Aorta (tissue), 5 donors: ENCODE measurements around the gene FSTL5. TPM values are rescaled to one million over a fixed set of nuclear protein-coding genes. Genes with fewer than 3 reads are reported as not detected.
"Not testable (repeated sequence)": the region's sequence is repeated elsewhere in the genome, so short reads cannot be mapped to it uniquely, and the experiment has no call there.

Experiments used
- ATAC-seq: fragments of 200-7000 bp; cut with Tn5 transposase; one replicate; pipeline ENCODE4 v1.9.1; 2022; ENCODE audit warnings: moderate library complexity; ENCODE audit not compliant: low FRiP score
- DNase-seq, 2 donors: peaks; one replicate each; pipeline ENCODE4 v3.0.0-alpha.2; 2020
- H3K27ac ChIP-seq, 2 donors: one replicate each; pipeline ENCODE4 v1.5.1; 2013; ENCODE audit warnings: low read length in 2 of 2, mild to moderate bottlenecking in 2 of 2, moderate library complexity in 2 of 2, control low read depth in 1 of 2, inconsistent platforms in 1 of 2, low read depth in 1 of 2
- H3K27me3 ChIP-seq, 2 donors: one replicate each; pipeline ENCODE4 v1.6.1; 2013; ENCODE audit warnings: control low read depth in 1 of 2, low read length in 1 of 2, mild to moderate bottlenecking in 1 of 2, moderate library complexity in 1 of 2; ENCODE audit not compliant: insufficient read depth in 2 of 2, control insufficient read depth in 1 of 2
- H3K36me3 ChIP-seq, 2 donors: one replicate each; pipeline ENCODE4 v1.6.1; 2013; ENCODE audit warnings: control low read depth in 1 of 2, low read length in 1 of 2, mild to moderate bottlenecking in 1 of 2; ENCODE audit not compliant: insufficient read depth in 2 of 2, control insufficient read depth in 1 of 2
- H3K4me1 ChIP-seq, 2 donors: one replicate each; pipeline ENCODE4 v1.6.1; 2013; ENCODE audit warnings: low read length in 2 of 2, control low read depth in 1 of 2, mild to moderate bottlenecking in 1 of 2, moderate library complexity in 1 of 2; ENCODE audit not compliant: insufficient read depth in 2 of 2, control insufficient read depth in 1 of 2
- H3K4me3 ChIP-seq, 2 donors: one replicate each; pipeline ENCODE4 v1.5.1; 2013; ENCODE audit warnings: low read length in 2 of 2, control low read depth in 1 of 2, mild to moderate bottlenecking in 1 of 2
- H3K9me3 ChIP-seq: one replicate; pipeline ENCODE4 v1.6.1; 2013; ENCODE audit warnings: mild to moderate bottlenecking, low read length; ENCODE audit not compliant: control insufficient read depth
- WGBS, 2 donors: extraction: QIAGEN DNeasy Blood & Tissue Kit; methylation state at CpG; one replicate each; pipeline ENCODE4 v1.1.7; 2013; 5-methylcytosine and 5-hydroxymethylcytosine counted together
- intact Hi-C, 2 donors: fragments of 100-400 bp; cut with DNase I; formaldehyde crosslinking; loops; one replicate each; pipeline versions ENCODE4 v1.14.2 to v1.15.0; 2022
- polyA plus RNA-seq, 2 donors: library from polyadenylated mRNA; stranded (reverse); fragments of 200-250 nt; gene quantifications; one replicate each; pipeline ENCODE4 v1.2.3, GENCODE V29; 2013
- total RNA-seq, 2 donors: library from RNA; stranded (reverse); fragmentation: NEBNext Ultra II Directional; extraction: Animal tissue kit (Norgen Biotek cat#: 25700); gene quantifications; one replicate each; pipeline ENCODE4 v1.2.1, GENCODE V29; 2021
- donor health status: healthy with polysubstance abuse.
- donor health status: Bipolar disorder and iron deficiency.
- donor health status: DM: no; HTN: no; CAD: no.
- donor health status: DM: no; HTN: no; CAD: no.
- donor health status: DM: yes; HTN: yes; CAD: no.

Gene FSTL5
- total and polyA plus RNA-seq, 4 donors: 0.45 TPM; not detected in 3

- Histone ChIP-seq H3K4me1 (no peaks in the 10 kb centered on the region), H3K36me3 (no peaks in the 10 kb centered on the region), H3K9me3 (no peaks in the 10 kb centered on the region), H3K27me3 (no peaks in the 10 kb centered on the region), H3K27ac (no peak overlapping the region), H3K4me3 (no peak overlapping the region)
- no peak for ATAC-seq
- DNase-seq: no peak
- WGBS, 2 donors: 64 to 78% methylated on average over 5 of the region's 5 CpGs
- intact Hi-C loops: no loop called here
Measured at GRCh38 chr4:161767116-161767515, 396.7 kb downstream of the FSTL5 start.

GRCh38 chr4:161762796-161763195, 401.0 kb downstream of the FSTL5 start:
- Histone ChIP-seq H3K27me3 (no peaks in the 10 kb centered on the region), H3K4me1 (no peaks in the 10 kb centered on the region), H3K27ac (no peak overlapping the region), H3K9me3 (no peaks in the 10 kb centered on the region), H3K36me3 (no peaks in the 10 kb centered on the region), H3K4me3 (no peak overlapping the region)
- no peak for ATAC-seq
- 21 to 33% methylated on average over 1 of the region's 1 CpG for WGBS, 2 donors
- intact Hi-C loops: no loop called here
- no peak for DNase-seq

- no peaks in the 10 kb centered on the region for H3K36me3 ChIP-seq
Measured at GRCh38 chr4:161760008-161760407, 403.8 kb downstream of the FSTL5 start.

GRCh38 chr4:161758412-161758811, 405.4 kb downstream of the FSTL5 start:
- H3K9me3 ChIP-seq, H3K36me3 ChIP-seq, H3K27me3 ChIP-seq, intact Hi-C loops, ATAC-seq, H3K27ac ChIP-seq, H3K4me3 ChIP-seq, DNase-seq, H3K4me1 ChIP-seq: not testable (repeated sequence)
- 94% methylated on average over 9 of the region's 9 CpGs for whole genome bisulfite sequencing, 2 donors

More at GRCh38 chr4:161760008-161760407, 403.8 kb downstream of the FSTL5 start:
- DNase-seq (no peak), ATAC-seq (no peak)
- H3K27me3 ChIP-seq: no peaks in the 10 kb centered on the region
- no peaks in the 10 kb centered on the region for H3K9me3 ChIP-seq
- 68 to 71% methylated on average over 3 of the region's 3 CpGs for WGBS, 2 donors
- no peaks in the 10 kb centered on the region for H3K4me1 ChIP-seq
- intact Hi-C loops: no loop called here
- H3K27ac ChIP-seq: no peak overlapping the region
- no peak overlapping the region for H3K4me3 ChIP-seq

GRCh38 chr4:161728929-161729328, 434.9 kb downstream of the FSTL5 start:
- DNase-seq: no peak
- no peaks in the 10 kb centered on the region for H3K36me3 ChIP-seq
- intact Hi-C loops: no loop called here
- H3K27ac ChIP-seq: no peak overlapping the region
- no peak overlapping the region for H3K4me3 ChIP-seq
- ATAC-seq: no peak
- H3K4me1 ChIP-seq: no peaks in the 10 kb centered on the region
- H3K27me3 ChIP-seq: no peaks in the 10 kb centered on the region
- 77 to 84% methylated on average over 2 of the region's 2 CpGs for WGBS, 2 donors
- H3K9me3 ChIP-seq: no peaks in the 10 kb centered on the region

GRCh38 chr4:161721947-161722346, 441.9 kb downstream of the FSTL5 start:
- Histone ChIP-seq H3K27ac (no peak overlapping the region), H3K4me3 (no peak overlapping the region), H3K4me1 (no peaks in the 10 kb centered on the region), H3K36me3 (no peaks in the 10 kb centered on the region), H3K9me3 (no peaks in the 10 kb centered on the region), H3K27me3 (no peaks in the 10 kb centered on the region)
- no peak for DNase-seq
- intact Hi-C loops: no loop called here
- no peak for ATAC-seq

- Histone ChIP-seq H3K9me3 (no peaks in the 10 kb centered on the region), H3K36me3 (no peaks in the 10 kb centered on the region), H3K27ac (no peak overlapping the region), H3K4me3 (no peak overlapping the region), H3K4me1 (no peaks in the 10 kb centered on the region), H3K27me3 (no peaks in the 10 kb centered on the region)
- 12 to 13% methylated on average over 1 of the region's 1 CpG for whole genome bisulfite sequencing, 2 donors
- intact Hi-C loops: no loop called here
- ATAC-seq: no peak
- no peak for DNase-seq
Measured at GRCh38 chr4:161717084-161717483, 446.7 kb downstream of the FSTL5 start.

GRCh38 chr4:161714931-161715330, 448.9 kb downstream of the FSTL5 start:
- no peak overlapping the region for H3K4me3 ChIP-seq
- intact Hi-C loops: no loop called here
- H3K27ac ChIP-seq: no peak overlapping the region
- no peaks in the 10 kb centered on the region for H3K27me3 ChIP-seq
- DNase-seq (no peak), ATAC-seq (no peak)
- 9 to 14% methylated on average over 1 of the region's 1 CpG for WGBS, 2 donors
- H3K4me1 ChIP-seq: no peaks in the 10 kb centered on the region
- H3K36me3 ChIP-seq: no peaks in the 10 kb centered on the region
- H3K9me3 ChIP-seq: no peaks in the 10 kb centered on the region

GRCh38 chr4:161714022-161714751, 449.6 kb downstream of the FSTL5 start:
- intact Hi-C loops: no loop called here
- WGBS, 2 donors: 42 to 51% methylated on average over 2 of the region's 2 CpGs

More at GRCh38 chr4:161714022-161714751, 449.6 kb downstream of the FSTL5 start:
- Histone ChIP-seq H3K9me3 (no peaks in the 10 kb centered on the region), H3K4me3 (no peak overlapping the region), H3K27ac (no peak overlapping the region), H3K27me3 (no peaks in the 10 kb centered on the region), H3K4me1 (no peaks in the 10 kb centered on the region), H3K36me3 (no peaks in the 10 kb centered on the region)
- DNase-seq (no peak), ATAC-seq (no peak)
